Psoas muscle (tissue), 8 donors: ENCODE results near the gene CEMIP. TPM values are rescaled to one million over a fixed set of nuclear protein-coding genes. Genes with fewer than 3 reads are reported as not detected.
A peak's percentile ranks its signal among the peaks of the same experiment; 100 is the strongest.

ENCODE experiments used
- ATAC-seq, 4 donors: fragments of 200-7000 bp; cut with Tn5 transposase; one replicate each; pipeline ENCODE4 v1.9.1; 2020; ENCODE audit warnings: moderate library complexity in 3 of 4, mild to moderate bottlenecking in 2 of 4
- DNase-seq, 2 donors: peaks; one replicate each; pipeline ENCODE4 v3.0.0-alpha.2; 2020
- H3K27ac ChIP-seq: fragments of 200-600 bp; one replicate; pipeline ENCODE4 v1.8.0; 2022
- H3K27me3 ChIP-seq, 3 donors: fragments of 200-600 bp in 1 of 3; one replicate each; pipeline versions ENCODE4 v1.6.1 to v1.8.0; 2013 to 2022; ENCODE audit warnings: low read length in 2 of 3, mild to moderate bottlenecking in 2 of 3, moderate library complexity in 1 of 3; ENCODE audit not compliant: insufficient read depth in 3 of 3
- H3K36me3 ChIP-seq, 2 donors: fragments of 200-600 bp in 1 of 2; one replicate each; pipeline versions ENCODE4 v1.6.1 to v1.8.0; 2013 to 2022; ENCODE audit warnings: low read depth in 1 of 2, mild to moderate bottlenecking in 1 of 2, moderate library complexity in 1 of 2; ENCODE audit not compliant: insufficient read depth in 1 of 2
- H3K4me1 ChIP-seq: fragments of 200-600 bp; one replicate; pipeline ENCODE4 v1.8.0; 2022
- H3K4me3 ChIP-seq: fragments of 200-600 bp; one replicate; pipeline ENCODE4 v1.8.0; 2022; ENCODE audit warnings: mild to moderate bottlenecking
- H3K9me3 ChIP-seq: fragments of 200-600 bp; one replicate; pipeline ENCODE4 v1.8.0; 2022
- CTCF ChIP-seq: fragments of 200-600 bp; IDR thresholded peaks from one replicate; pipeline ENCODE4 v1.8.0; 2022; ENCODE audit warnings: antibody characterized with exemption
- WGBS, 3 donors: extraction: QIAGEN DNeasy Blood & Tissue Kit; methylation state at CpG; one replicate each; pipeline versions ENCODE4 v1.1.6 to v1.1.7; 2013; 5-methylcytosine and 5-hydroxymethylcytosine counted together
- intact Hi-C, 2 donors: fragments of 100-400 bp; cut with DNase I; formaldehyde crosslinking; loops; one replicate each; pipeline versions ENCODE4 v1.11.0 to v1.14.2; 2022
- polyA plus RNA-seq, 3 donors: library from polyadenylated mRNA; stranded (reverse); fragments of 200-250 nt; gene quantifications; one replicate each; pipeline ENCODE4 v1.2.3, GENCODE V29; 2013
- total RNA-seq, 4 donors: library from RNA; stranded (reverse); fragmentation: NEBNext Ultra II Directional in 2 of 4; extraction: Animal tissue kit (Norgen Biotek cat#: 25700) in 2 of 4; gene quantifications; one replicate each; pipeline versions ENCODE4 v1.2.1 to v1.2.4, GENCODE V29; 2021 to 2023
- donor health status: healthy with polysubstance abuse.
- donor health status: DM: no; HTN: no; CAD: no; lungs with moderate emphysema.
- donor health status: Bipolar disorder and iron deficiency.
- donor health status: healthy.
- donor health status: DM: yes; HTN: yes; CAD: no.
- donor health status: DM: no; HTN: no; CAD: no.
- donor health status: DM: no; HTN: no; CAD: no.
- donor health status: DM: yes; HTN: yes; CAD: no.

The CEMIP gene
- total and polyA plus RNA-seq, 7 donors: under 0.01 to 0.96 (median 0.04) TPM

DNA sequence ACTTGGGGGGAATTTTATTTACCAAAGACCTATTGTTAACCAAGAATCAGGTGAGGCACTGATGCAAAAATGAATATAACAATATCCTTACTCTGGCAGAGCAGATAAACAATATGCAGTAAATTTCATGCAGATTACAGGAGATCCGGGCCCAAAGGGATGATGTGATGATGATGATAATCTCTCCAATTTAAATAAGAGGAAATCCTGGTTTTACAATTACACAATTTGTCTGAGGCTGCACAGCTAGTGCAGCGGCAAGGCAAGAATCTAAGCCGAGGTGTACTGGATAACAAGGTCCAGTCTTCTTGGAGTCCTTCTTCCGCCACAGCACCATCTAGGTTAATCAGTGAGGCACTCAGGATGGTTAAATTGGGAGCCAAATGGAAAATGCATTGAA, 212.8 kb downstream of the CEMIP start:
- ATAC-seq: no peak
- H3K36me3 ChIP-seq: no peaks in the 10 kb centered on the region
- no peak for DNase-seq
- 64 to 70% (median 68%) methylated on average over 4 of the region's 4 CpGs for WGBS, 3 donors
- no peak for TF ChIP-seq CTCF
- peak overlapping the region; percentile 90 for H3K27ac ChIP-seq
- no peak overlapping the region for H3K4me3 ChIP-seq
- H3K4me1 ChIP-seq: peaks cover 28% of the 10 kb centered on the region
- H3K27me3 ChIP-seq: no peaks in the 10 kb centered on the region
- intact Hi-C loops: no loop called here
- H3K9me3 ChIP-seq: no peaks in the 10 kb centered on the region

GRCh38 chr15:80992441-80992840, 213.3 kb downstream of the CEMIP start:
- intact Hi-C loops: no loop called here
- Histone ChIP-seq H3K4me3 (no peak overlapping the region), H3K9me3 (no peaks in the 10 kb centered on the region), H3K4me1 (peaks cover 28% of the 10 kb centered on the region), H3K27ac (no peak overlapping the region), H3K36me3 (no peaks in the 10 kb centered on the region), H3K27me3 (no peaks in the 10 kb centered on the region)
- DNase-seq (no peak), ATAC-seq (no peak)
- WGBS, 3 donors: 91 to 100% (median 96%) methylated on average over 1 of the region's 1 CpG
- no peak for TF ChIP-seq CTCF

DNA sequence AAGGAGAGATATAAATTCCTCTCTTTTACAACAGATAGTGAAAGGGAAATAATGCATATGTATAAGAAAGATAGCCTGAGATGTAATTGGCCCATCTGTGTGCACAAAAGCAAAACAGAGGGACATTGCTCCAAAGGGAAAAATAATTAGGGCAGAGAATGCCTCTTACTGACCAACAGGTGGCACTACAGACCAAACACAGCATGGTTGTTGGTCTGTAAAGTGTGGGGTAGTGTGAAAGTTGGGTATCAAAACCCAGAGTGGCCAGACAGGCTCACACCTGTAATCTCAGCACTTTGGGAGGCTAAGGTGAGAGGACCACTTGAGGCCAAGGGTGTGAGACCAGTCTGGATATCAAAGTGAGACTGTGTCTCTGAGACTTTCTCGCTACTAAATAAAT, 217.1 kb downstream of the CEMIP start:
- intact Hi-C loops: loop anchor here in 1 of 2 donors (5.0 kb wide), 1 partner anchor 101 kb away; no protein-coding TSS in a partner anchor

GRCh38 chr15:80997692-80998091, 218.5 kb downstream of the CEMIP start:
- intact Hi-C loops: loop anchor here in 1 of 2 donors (5.0 kb wide), 1 partner anchor 100 kb away; no protein-coding TSS in a partner anchor
- Histone ChIP-seq H3K27me3 (peaks cover 0 to 31% (median 13%) of the 10 kb centered on the region in 3 donors), H3K9me3 (no peaks in the 10 kb centered on the region), H3K36me3 (no peaks in the 10 kb centered on the region), H3K27ac (no peak overlapping the region), H3K4me3 (no peak overlapping the region), H3K4me1 (no peaks in the 10 kb centered on the region)
- ATAC-seq: no peak
- no peak for DNase-seq
- 95 to 100% (median 96%) methylated on average over 1 of the region's 1 CpG for WGBS, 3 donors
- no peak for TF ChIP-seq CTCF

More for the DNA sequence above, 217.1 kb downstream of the CEMIP start:
- Histone ChIP-seq H3K27ac (no peak overlapping the region), H3K9me3 (no peaks in the 10 kb centered on the region), H3K4me1 (peaks cover 6% of the 10 kb centered on the region), H3K4me3 (no peak overlapping the region), H3K36me3 (no peaks in the 10 kb centered on the region), H3K27me3 (peaks cover 0 to 17% (median 7%) of the 10 kb centered on the region in 3 donors)
- 97 to 100% (median 100%) methylated on average over 1 of the region's 1 CpG for WGBS, 3 donors
- TF ChIP-seq CTCF: peak; percentile 42
- no peak for ATAC-seq
- no peak for DNase-seq

- 81 to 90% (median 86%) methylated on average over 1 of the region's 1 CpG for WGBS, 3 donors
- H3K36me3 ChIP-seq: no peaks in the 10 kb centered on the region
- H3K4me3 ChIP-seq: no peak overlapping the region
- intact Hi-C loops: loop anchor here in 1 of 2 donors (5.0 kb wide), 1 partner anchor 99 kb away; no protein-coding TSS in a partner anchor
- peaks cover 0 to 37% (median 13%) of the 10 kb centered on the region in 3 donors for H3K27me3 ChIP-seq
- H3K27ac ChIP-seq: no peak overlapping the region
- DNase-seq (no peak), ATAC-seq (no peak)
- H3K9me3 ChIP-seq: no peaks in the 10 kb centered on the region
- H3K4me1 ChIP-seq: no peaks in the 10 kb centered on the region
- TF ChIP-seq CTCF: no peak
Observed at GRCh38 chr15:80998251-80998650, 219.1 kb downstream of the CEMIP start.
